T follicular helper cell (primary cell): Measurements from ENCODE around the gene STX7.

Source experiments
- DNase-seq: peaks from one replicate; pipeline ENCODE4 v3.0.0-alpha.2; 2020; ENCODE audit warnings: low read depth

The STX7 gene

GRCh38 chr6:132476688-132477087, 36.2 kb downstream of the STX7 start:
- DNase-seq, result no peak

- no peak for DNase-seq
Observed at GRCh38 chr6:132475925-132476324, 37.0 kb downstream of the STX7 start.

- DNase-seq, result no peak
Observed at GRCh38 chr6:132471787-132472186, 41.1 kb downstream of the STX7 start.

GRCh38 chr6:132466952-132467351, 46.0 kb downstream of the STX7 start:
- no peak for DNase-seq

GRCh38 chr6:132465530-132466485, 47.1 kb downstream of the STX7 start:
- DNase-seq, result no peak

GRCh38 chr6:132464538-132465256, 48.2 kb downstream of the STX7 start:
- no peak for DNase-seq

GRCh38 chr6:132461958-132462357, 51.0 kb downstream of the STX7 start:
- no peak for DNase-seq

GRCh38 chr6:132459605-132459952, 53.3 kb downstream of the STX7 start:
- no peak for DNase-seq

- no peak for DNase-seq
Observed at GRCh38 chr6:132458887-132459604, 53.9 kb downstream of the STX7 start.

GRCh38 chr6:132456700-132457143, 56.2 kb downstream of the STX7 start:
- DNase-seq, result no peak

GRCh38 chr6:132446855-132447241, 66.1 kb downstream of the STX7 start:
- DNase-seq, result no peak

- no peak for DNase-seq
Observed at GRCh38 chr6:132446141-132446854, 66.6 kb downstream of the STX7 start.

GRCh38 chr6:132445201-132445951, 67.5 kb downstream of the STX7 start:
- no peak for DNase-seq

GRCh38 chr6:132443206-132443605, 69.7 kb downstream of the STX7 start:
- DNase-seq, result no peak

GRCh38 chr6:132430110-132430509, 82.8 kb downstream of the STX7 start:
- no peak for DNase-seq

- DNase-seq, result no peak
Observed at GRCh38 chr6:132425176-132425575, 87.7 kb downstream of the STX7 start.

GRCh38 chr6:132423839-132424238, 89.1 kb downstream of the STX7 start:
- no peak for DNase-seq

- DNase-seq, result no peak
Observed at GRCh38 chr6:132418235-132418965, 94.5 kb downstream of the STX7 start.

GRCh38 chr6:132414761-132415160, 98.2 kb downstream of the STX7 start:
- no peak for DNase-seq

- DNase-seq, result no peak
Observed at GRCh38 chr6:132414322-132414721, 98.6 kb downstream of the STX7 start.

GRCh38 chr6:132413499-132413802, 99.5 kb downstream of the STX7 start:
- DNase-seq, result no peak
